IPS-18c (cell line): ENCODE results near the gene FAM3C.
"Not testable (repeated sequence)": the region's sequence is repeated elsewhere in the genome, so short reads cannot be mapped to it uniquely, and the experiment has no call there.

Experiments used
- H3K4me3 ChIP-seq: 2 replicates; pipeline ENCODE4 v1.7.0; 2013; ENCODE audit warnings: low read depth, mild to moderate bottlenecking, low read length, moderate library complexity; ENCODE audit not compliant: insufficient read depth
- H3K9me3 ChIP-seq: one replicate; pipeline ENCODE4 v1.6.1; 2013; ENCODE audit warnings: mild to moderate bottlenecking, low read length, moderate library complexity; ENCODE audit not compliant: control insufficient read depth, insufficient read depth

The FAM3C gene, protein sequence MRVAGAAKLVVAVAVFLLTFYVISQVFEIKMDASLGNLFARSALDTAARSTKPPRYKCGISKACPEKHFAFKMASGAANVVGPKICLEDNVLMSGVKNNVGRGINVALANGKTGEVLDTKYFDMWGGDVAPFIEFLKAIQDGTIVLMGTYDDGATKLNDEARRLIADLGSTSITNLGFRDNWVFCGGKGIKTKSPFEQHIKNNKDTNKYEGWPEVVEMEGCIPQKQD

DNA sequence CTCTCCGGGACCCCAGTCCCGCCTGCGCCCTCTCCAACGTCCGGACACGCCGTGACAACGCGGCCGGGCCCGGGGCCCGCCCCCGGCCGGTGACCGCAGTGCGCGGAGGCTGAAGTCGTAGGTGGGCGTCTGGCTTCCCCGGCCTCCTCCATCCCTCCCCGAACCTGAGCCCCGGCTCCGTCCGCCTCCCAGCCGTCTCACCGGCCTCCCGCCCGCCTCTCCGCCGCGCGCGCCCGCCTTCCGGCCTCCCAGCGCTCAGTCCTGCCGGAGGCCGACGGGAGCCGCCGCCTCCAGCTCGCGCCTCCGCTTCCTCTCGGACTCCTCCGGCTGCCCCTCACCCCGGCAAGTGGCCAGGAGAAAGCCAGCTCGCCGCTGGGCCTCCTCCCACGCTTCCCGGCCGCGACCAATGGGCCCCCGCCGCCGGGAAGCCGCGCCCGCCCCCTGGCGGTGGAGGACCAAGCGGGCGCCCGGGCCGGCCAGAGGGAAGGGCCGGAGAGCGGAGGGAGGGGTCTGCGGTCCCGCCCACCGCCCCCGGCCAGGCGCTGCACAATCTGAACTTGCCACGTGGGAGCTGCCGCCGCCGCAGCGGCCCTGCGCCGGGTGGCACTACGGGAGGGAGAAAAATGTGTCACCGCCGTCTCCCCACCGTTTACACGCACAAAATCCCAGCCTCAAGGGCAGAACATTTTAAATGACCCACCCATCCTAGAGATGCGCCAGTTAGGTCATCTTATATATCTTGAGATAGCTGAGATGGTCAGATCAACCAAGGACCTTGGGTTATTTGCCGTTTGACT is at the start of gene FAM3C:
Gene FAM3C (minus strand): TSS at position 348 of the 797 bp plus-strand sequence. CDS start 13,339 bp downstream, outside the sequence.
- H3K9me3 ChIP-seq = no peaks in the 10 kb centered on the region
- peak within 1 kb of the TSS; percentile 78 for H3K4me3 ChIP-seq

DNA sequence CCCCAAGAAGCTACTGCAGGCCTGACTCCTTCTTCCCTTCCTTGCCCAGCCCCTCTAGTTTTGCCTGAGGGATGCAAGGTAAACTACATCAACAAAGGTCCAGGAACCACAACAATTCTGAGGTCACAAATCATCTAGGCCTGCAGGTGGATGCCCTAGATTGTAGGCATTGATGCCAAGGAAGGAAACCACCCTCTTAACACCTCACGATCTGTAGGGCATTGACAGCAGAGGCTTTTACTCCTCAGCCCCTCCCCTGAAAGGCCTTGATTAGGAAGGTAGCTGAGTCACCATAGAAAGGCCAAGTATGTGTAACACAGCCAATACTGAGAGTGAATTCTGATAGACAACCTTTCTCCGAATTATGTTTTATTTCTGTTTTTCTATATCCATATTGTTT is 46.7 kb upstream of the FAM3C start:
- no peaks in the 10 kb centered on the region for H3K9me3 ChIP-seq
- no peak overlapping the region for H3K4me3 ChIP-seq

DNA sequence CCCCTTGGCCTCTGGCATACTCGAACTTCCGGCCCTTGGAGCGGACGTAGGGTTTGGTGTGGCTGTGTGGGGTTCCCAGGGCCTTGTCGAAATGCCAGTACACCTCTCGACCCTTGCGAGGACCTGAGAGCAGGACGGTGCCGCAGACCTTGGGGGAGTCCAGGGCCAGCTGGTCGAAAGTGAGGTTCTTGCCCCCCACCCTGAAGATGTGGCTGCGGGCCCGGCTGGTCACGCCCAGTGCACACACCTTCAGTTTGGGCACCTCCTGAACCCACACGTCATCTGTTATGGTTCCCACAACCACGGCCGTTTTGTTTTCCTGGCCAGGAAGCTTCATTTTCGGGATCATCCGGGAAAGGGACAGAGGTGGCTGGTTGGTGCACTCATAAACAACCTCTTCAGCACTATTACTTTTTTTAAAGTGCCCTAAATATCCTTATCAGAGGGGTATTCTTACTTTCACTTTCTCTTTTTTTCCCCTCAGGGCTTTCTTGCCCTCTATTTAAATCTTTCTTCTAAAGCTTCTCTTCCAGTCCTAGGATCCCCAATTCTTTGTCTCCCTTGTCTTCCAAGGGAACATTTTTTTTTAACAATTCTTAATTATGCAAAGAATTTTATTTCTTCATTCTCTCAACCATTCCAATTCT is 44.9 kb upstream of the FAM3C start:
- Histone ChIP-seq H3K4me3 (no peak overlapping the region), H3K9me3 (no peaks in the 10 kb centered on the region)

DNA sequence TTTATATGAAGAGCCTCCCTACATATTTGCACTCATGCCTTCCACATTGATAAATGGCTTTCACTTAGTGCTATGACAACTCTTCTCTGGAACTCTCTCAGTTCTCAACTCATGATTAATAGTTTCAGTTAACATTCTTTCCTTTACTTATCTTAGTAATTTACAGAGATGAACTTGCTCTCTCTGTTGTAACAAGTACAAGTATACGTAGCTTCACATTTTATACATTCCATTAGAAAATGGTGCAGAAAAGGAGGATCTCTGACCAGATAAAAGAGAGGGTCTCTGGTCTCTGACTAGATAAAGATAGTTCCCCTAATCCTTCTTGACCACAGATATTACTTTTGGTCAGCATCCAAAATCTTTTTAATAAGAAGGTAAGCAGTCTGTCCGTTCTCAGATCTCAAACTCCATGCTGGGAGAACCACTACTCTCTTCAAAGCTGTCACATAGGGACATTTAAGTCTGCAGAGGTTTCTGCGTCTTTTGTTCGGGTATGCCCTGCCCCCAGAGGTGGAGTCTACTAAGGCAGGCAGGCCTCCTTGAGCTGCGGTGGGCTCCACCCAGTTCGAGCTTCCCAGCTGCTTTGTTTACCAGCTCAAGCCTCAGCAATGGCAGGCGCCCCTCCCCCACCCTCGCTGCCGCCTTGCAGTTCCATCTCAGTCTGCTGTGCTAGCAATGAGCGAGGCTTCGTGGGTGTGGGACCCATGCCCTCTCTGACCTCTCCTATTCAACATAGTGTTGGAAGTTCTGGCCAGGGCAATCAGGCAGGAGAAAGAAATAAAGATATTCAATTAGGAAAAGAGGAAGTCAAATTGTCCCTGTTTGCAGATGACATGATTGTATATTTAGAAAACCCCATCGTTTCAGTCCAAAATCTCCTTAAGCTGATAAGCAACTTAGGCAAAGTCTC is 42.2 kb upstream of the FAM3C start:
- H3K9me3 ChIP-seq, H3K4me3 ChIP-seq: not testable (repeated sequence)

DNA sequence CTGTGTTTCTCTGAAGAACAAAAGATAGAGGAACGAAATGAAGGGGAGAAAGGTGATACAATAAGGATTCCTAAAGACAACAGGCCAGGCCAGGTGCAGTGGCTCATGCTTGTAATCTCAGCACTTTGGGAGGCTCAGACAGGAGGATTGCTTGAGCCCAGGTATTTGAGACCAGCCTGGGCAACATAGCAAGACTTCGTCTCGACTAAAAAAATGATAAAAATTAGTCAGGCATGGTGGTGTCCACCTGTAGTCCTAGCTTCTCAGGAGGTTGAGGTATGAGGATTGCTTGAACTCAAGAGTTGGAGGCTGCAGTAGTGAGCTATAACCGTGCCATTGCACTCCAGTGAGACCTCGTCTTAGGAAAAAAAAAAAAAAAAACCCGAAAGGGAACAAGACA is 41.4 kb upstream of the FAM3C start:
- H3K9me3 ChIP-seq = no peaks in the 10 kb centered on the region
- no peak overlapping the region for H3K4me3 ChIP-seq

DNA sequence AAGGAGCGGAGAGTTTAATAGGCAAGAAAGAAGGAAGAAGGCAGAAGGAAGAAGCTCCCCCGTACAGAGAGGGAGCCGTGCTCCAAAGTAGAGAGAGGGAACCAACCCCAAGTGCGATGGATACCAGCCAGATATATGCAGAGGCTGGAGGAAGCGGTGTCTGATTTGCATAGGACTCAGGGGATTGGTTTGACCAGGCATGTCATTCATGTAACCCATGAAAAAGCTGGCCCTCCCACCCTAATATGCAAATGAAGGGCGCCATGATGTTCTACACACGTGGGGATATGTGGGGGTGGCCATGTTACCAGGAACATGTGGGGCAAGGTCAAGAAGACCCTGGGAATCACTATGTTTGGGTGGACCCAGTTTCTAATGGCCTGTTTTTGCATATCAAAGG is 40.6 kb upstream of the FAM3C start:
- H3K4me3 ChIP-seq = no peak overlapping the region
- no peaks in the 10 kb centered on the region for H3K9me3 ChIP-seq

DNA sequence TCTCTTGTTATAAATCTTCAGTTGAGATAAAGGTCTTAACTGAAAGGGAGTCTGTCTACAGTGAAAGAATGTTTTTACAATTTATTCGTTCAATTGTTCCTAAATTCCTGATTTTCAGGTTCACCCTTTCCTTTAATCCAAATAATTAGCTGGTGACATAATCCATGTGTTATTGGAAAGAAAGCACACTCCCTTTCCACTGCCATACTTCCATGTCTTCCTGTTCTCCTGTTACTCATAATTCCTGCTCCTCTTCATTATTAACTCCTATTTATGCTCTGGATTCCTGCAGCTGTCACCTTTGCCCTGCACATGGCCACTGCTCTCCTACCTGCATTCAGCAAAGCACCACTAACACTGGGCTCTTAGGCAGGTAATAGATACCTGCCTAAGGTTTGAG is 40.0 kb upstream of the FAM3C start:
- Histone ChIP-seq H3K9me3 (no peaks in the 10 kb centered on the region), H3K4me3 (no peak overlapping the region)

DNA sequence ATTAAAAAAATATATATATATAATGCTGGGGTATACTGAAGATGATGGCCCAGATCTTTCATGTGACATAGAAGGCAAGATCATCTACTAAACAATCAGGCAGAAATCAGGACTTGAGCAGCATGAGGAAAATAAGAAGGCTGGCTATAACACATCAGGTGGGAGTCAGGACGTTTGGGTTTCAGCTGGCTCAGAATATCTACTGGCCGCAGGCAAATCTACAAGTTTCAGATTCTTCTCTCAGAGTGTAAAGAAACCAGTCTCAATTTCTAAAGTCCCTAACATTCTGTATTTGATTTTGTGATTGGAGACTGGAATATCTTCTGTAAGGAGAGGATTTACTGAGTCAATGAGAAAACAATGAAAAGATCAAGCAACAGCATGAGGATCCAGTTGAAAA is 37.7 kb upstream of the FAM3C start:
- Histone ChIP-seq H3K9me3 (no peaks in the 10 kb centered on the region), H3K4me3 (no peak overlapping the region)

DNA sequence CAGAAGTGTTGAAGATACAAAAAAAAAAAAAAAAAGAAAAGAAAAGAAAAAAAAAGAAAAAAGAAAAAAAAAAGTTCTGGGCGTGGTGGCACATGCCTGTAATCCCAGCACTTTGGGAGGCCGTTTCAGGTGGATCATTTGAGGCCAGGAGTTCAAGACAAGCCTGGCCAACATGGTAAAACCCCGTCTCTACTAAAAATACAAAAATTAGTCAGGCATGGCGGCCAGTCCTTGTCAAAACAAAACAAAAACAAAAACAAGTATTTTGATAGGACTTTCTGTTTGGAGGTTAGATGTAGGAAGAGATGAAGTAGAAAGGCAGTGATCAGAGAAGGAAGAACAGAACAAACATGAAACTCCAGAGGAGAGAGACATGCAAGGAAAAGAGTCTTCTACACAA is 36.4 kb upstream of the FAM3C start:
- not testable (repeated sequence) for H3K4me3 ChIP-seq, H3K9me3 ChIP-seq

DNA sequence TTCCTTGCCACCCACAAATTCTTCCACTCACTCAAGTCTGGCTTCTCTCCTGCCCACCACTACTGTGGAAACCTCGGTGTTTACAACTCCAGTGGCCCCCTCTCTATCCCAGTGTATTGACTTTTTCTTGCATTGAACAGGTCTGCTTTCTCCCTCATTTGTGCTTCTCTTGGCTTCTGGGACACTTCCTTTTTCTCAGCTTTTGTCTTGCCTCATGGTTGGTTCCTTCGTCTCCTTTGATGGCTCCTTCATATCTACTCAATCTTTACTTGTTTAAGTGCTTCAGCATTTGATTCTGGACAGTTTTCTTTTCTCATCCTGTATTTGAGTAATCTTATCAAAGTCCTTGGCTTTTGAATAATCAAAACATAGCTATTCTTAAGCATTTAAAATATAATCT is 35.9 kb upstream of the FAM3C start:
- no peak overlapping the region for H3K4me3 ChIP-seq
- no peaks in the 10 kb centered on the region for H3K9me3 ChIP-seq

DNA sequence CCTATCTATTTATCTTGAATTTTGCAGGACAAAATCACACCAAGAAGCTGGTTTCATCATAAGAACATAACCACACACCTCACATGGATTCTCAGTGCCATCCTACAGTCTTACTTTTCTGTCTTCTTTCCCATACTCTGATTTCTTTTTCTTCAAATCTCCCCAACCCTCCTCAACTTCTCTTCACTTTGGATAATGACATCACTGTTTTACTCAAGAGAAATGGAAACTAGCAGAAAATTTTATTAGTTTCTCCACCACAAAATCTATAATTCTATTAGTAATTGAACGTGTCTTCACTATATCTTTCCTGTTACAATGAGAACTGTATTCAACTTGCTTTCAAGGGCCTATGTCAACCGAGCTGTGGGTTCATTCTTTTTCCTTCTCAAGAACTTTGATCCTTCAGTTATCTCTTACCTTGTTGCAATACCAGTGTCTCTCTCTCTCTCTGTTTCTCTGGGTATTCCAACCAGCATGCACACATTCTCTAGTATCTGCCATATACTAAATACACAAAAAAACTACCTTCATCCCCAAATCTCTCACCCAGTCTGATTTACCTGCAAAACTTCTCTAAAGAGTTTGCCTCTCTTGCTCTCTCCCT is 35.4 kb upstream of the FAM3C start:
- Histone ChIP-seq H3K9me3 (no peaks in the 10 kb centered on the region), H3K4me3 (no peak overlapping the region)

DNA sequence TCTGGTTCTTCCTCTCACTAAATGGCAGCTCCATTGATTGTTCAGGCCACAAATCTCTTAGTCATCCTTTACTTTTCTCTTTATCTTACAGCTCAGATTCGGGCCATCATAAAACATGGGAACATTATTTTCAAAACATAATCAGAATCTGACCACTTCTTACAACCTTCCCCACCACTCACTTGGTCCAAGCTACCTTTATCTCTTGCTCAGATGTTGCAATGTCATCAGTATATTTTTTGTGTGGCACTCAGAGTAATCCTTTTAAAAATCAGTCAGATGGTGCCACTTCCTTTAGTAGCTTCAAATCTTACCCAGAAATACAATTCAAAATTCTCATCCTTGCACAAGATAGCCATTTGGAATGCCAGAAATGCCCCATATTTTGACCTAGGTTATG is 34.5 kb upstream of the FAM3C start:
- H3K9me3 ChIP-seq = no peaks in the 10 kb centered on the region

DNA sequence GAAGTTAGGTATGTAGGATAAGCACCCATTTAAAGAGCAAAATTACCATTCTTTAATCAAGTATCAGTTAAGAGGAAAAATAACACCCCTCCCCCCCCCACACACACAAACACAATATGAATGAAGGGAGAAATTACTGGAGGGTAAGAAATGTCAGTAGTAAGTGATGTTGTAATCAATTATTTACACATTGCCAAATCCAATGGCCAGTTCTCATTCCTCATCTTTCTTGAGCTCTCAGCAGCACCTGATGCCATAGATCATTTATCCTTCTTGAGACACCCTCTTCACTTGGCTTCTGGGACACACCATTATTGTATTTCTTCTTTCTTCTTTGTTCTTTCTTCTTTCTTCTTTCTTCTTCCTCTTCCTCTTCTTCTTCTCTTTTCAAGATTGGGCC is 33.7 kb upstream of the FAM3C start:
- no peak overlapping the region for H3K4me3 ChIP-seq
- no peaks in the 10 kb centered on the region for H3K9me3 ChIP-seq

More for the DNA sequence above, 34.5 kb upstream of the FAM3C start:
- no peak overlapping the region for H3K4me3 ChIP-seq

DNA sequence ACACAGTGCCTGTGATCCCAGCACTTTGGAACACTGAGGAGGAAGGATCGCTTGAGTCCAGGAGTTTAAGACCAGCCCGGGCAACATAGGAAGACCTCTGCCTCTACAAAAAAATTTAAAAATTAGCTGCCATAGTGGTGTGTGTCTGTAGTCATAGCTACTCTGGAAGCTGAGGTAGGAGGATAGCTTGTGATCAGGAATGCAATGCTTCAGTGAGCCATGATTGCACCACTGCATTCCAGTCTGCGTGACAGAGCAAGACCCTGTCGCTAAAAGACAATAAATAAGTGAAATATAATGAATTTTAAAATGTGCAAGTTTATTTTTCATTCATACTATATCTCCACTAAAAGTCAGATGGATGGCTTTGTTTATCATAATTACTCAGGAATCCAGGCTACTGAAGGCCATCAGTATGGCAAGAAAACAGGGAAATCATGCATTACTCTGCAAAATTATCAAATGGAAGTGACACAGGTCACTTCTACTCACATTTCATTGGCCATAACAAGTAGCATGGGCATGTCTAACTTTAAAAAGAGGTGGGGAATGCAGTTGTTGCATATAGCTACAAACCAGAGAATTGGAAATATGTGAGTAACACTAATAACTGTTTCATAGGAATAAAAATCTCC is 32.9 kb upstream of the FAM3C start:
- no peak overlapping the region for H3K4me3 ChIP-seq
- H3K9me3 ChIP-seq = no peaks in the 10 kb centered on the region

DNA sequence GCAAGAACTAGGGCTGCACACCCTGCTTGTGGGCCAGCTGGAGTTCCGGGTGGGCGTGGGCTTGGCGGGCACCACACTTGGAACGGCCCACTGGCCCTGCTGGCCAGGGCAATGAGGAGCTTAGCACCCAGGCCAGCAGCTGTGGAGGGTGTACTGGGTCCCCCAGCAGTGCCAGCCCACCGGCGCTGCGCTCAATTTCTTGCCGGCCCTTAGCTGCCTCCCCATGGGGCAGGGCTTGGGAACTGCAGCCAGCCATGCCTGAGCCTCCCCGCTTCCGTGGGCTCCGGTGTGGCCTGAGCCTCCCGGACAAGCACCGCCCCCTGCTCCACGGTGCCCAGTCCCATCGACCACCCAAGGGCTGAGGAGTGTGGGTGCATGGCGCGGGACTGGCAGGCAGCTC is 25.6 kb upstream of the FAM3C start:
- not testable (repeated sequence) for H3K9me3 ChIP-seq, H3K4me3 ChIP-seq

DNA sequence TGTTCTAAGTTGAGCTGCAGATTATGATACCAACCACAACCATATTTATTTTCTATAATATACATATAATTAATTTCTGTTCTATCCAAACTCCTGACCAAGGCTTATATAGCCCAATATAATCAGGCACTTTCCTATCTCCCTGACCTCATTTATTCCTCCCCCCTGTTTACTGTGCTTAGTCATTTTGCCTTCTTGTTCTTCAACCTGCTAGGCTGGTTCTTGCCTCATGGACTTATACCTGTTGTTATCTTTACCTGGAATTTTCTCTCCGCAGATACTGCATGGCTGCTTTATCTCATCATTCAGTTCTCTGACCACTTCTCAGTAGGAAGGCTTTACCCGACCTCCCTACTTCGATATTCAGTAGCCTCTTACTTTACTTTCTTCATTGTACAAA is 24.9 kb upstream of the FAM3C start:
- no peaks in the 10 kb centered on the region for H3K9me3 ChIP-seq
- no peak overlapping the region for H3K4me3 ChIP-seq
